ENCODE data around the gene HIPK4.

Gene HIPK4

GRCh38 chr19:40365613-40366401, 24.2 kb downstream of the HIPK4 start:
- peak; percentile 16 for DNase-seq (ENCODE audit: low read depth)

- DNase-seq (ENCODE audit: low read depth): no peak
Measured at GRCh38 chr19:40365010-40365409, 25.0 kb downstream of the HIPK4 start.

- DNase-seq (ENCODE audit: low read depth): no peak
Measured at GRCh38 chr19:40363069-40363468, 26.9 kb downstream of the HIPK4 start.

GRCh38 chr19:40362160-40362559, 27.8 kb downstream of the HIPK4 start:
- no peak for DNase-seq (ENCODE audit: low read depth)

GRCh38 chr19:40360708-40361241, 29.2 kb downstream of the HIPK4 start:
- DNase-seq (ENCODE audit: low read depth): no peak

- DNase-seq (ENCODE audit: low read depth): no peak
Measured at GRCh38 chr19:40360020-40360707, 29.8 kb downstream of the HIPK4 start.

GRCh38 chr19:40358773-40359172, 31.2 kb downstream of the HIPK4 start:
- no peak for DNase-seq (ENCODE audit: low read depth)

GRCh38 chr19:40357640-40358039, 32.3 kb downstream of the HIPK4 start:
- DNase-seq (ENCODE audit: low read depth): no peak

GRCh38 chr19:40356681-40357595, 33.0 kb downstream of the HIPK4 start:
- no peak for DNase-seq (ENCODE audit: low read depth)

- no peak for DNase-seq (ENCODE audit: low read depth)
Measured at GRCh38 chr19:40355975-40356680, 33.9 kb downstream of the HIPK4 start.

GRCh38 chr19:40348961-40349507, 40.9 kb downstream of the HIPK4 start:
- DNase-seq (ENCODE audit: low read depth): no peak

GRCh38 chr19:40348125-40348913, 41.7 kb downstream of the HIPK4 start, which contains the start of the genes C19orf47 and PLD3:
C19orf47 (minus strand) TSS chr19:40348397; CDS start chr19:40341857, 6,540 bp downstream.
PLD3 (plus strand) TSS chr19:40348695; CDS start chr19:40366484, 17,789 bp downstream.
- DNase-seq (ENCODE audit: low read depth): peak; percentile 99

- DNase-seq (ENCODE audit: low read depth): no peak
Measured at GRCh38 chr19:40344422-40344821, 45.6 kb downstream of the HIPK4 start.

GRCh38 chr19:40342644-40343311, 47.2 kb downstream of the HIPK4 start:
- DNase-seq (ENCODE audit: low read depth): no peak

- DNase-seq (ENCODE audit: low read depth): no peak
Measured at GRCh38 chr19:40341601-40342482, 48.1 kb downstream of the HIPK4 start.

GRCh38 chr19:40339018-40339728, 50.8 kb downstream of the HIPK4 start:
- DNase-seq (ENCODE audit: low read depth): no peak

GRCh38 chr19:40337594-40337993, 52.4 kb downstream of the HIPK4 start:
- no peak for DNase-seq (ENCODE audit: low read depth)

GRCh38 chr19:40337107-40337506, 52.9 kb downstream of the HIPK4 start:
- DNase-seq (ENCODE audit: low read depth): no peak
